BE2C (cell line): ENCODE data around the gene LDLRAD1.
"Not testable (repeated sequence)": the region's sequence is repeated elsewhere in the genome, so short reads cannot be mapped to it uniquely, and the experiment has no call there.

ENCODE experiments used
- DNase-seq: peaks from one replicate; pipeline ENCODE4 v3.0.0-alpha.2; 2020
- H3K27me3 ChIP-seq: fragments of 250-450 bp; sonication (Bioruptor Pico); 2 replicates; pipeline ENCODE4 v1.5.1; 2020; ENCODE audit warnings: mild to moderate bottlenecking
- H3K36me3 ChIP-seq: fragments of 250-450 bp; sonication (Bioruptor Pico); 2 replicates; pipeline ENCODE4 v1.5.1; 2020; ENCODE audit warnings: mild to moderate bottlenecking
- H3K4me1 ChIP-seq: fragments of 250-450 bp; sonication (Bioruptor Pico); 2 replicates; pipeline ENCODE4 v1.5.1; 2020
- H3K4me3 ChIP-seq: 2 replicates; pipeline ENCODE4 v1.5.1; 2011; ENCODE audit warnings: low read depth, low read length
- H3K9me3 ChIP-seq: fragments of 250-450 bp; sonication (Bioruptor Pico); 2 replicates; pipeline ENCODE4 v1.5.1; 2020
- CTCF ChIP-seq: IDR thresholded peaks from 2 replicates; pipeline ENCODE4 v1.5.1; 2012; ENCODE audit warnings: mild to moderate bottlenecking, low read depth, low read length

Gene LDLRAD1

GRCh38 chr1:54004481-54005049, 13.4 kb downstream of the LDLRAD1 start:
- no peaks in the 10 kb centered on the region for H3K9me3 ChIP-seq
- H3K27me3 ChIP-seq, result no peaks in the 10 kb centered on the region
- no peaks in the 10 kb centered on the region for H3K4me1 ChIP-seq
- H3K36me3 ChIP-seq, result no peaks in the 10 kb centered on the region
- no peak for DNase-seq
- no peak overlapping the region for H3K4me3 ChIP-seq
- TF ChIP-seq CTCF, result no peak

- H3K4me3 ChIP-seq, DNase-seq, H3K4me1 ChIP-seq, H3K27me3 ChIP-seq, H3K9me3 ChIP-seq, H3K36me3 ChIP-seq: not testable (repeated sequence)
These were observed 14.1 kb downstream of the LDLRAD1 start for GRCh38 chr1:54003750-54004480.

GRCh38 chr1:54003249-54003646, 14.7 kb downstream of the LDLRAD1 start:
- no peak overlapping the region for H3K4me3 ChIP-seq
- no peaks in the 10 kb centered on the region for H3K9me3 ChIP-seq
- DNase-seq, result no peak
- no peaks in the 10 kb centered on the region for H3K27me3 ChIP-seq
- H3K4me1 ChIP-seq, result no peaks in the 10 kb centered on the region
- no peak for TF ChIP-seq CTCF
- no peaks in the 10 kb centered on the region for H3K36me3 ChIP-seq

- no peaks in the 10 kb centered on the region for H3K4me1 ChIP-seq
- no peak for TF ChIP-seq CTCF
- H3K4me3 ChIP-seq, result no peak overlapping the region
- no peaks in the 10 kb centered on the region for H3K36me3 ChIP-seq
- H3K27me3 ChIP-seq, result no peaks in the 10 kb centered on the region
- no peaks in the 10 kb centered on the region for H3K9me3 ChIP-seq
- no peak for DNase-seq
These were observed 15.3 kb downstream of the LDLRAD1 start for GRCh38 chr1:54002544-54003248.

- H3K36me3 ChIP-seq, result no peaks in the 10 kb centered on the region
- H3K4me1 ChIP-seq, result no peaks in the 10 kb centered on the region
- DNase-seq, result no peak
- H3K9me3 ChIP-seq, result no peaks in the 10 kb centered on the region
- no peaks in the 10 kb centered on the region for H3K27me3 ChIP-seq
- H3K4me3 ChIP-seq, result no peak overlapping the region
- TF ChIP-seq CTCF, result no peak
These were observed 16.4 kb downstream of the LDLRAD1 start for GRCh38 chr1:54001591-54001990.

GRCh38 chr1:53999920-54000319, 18.1 kb downstream of the LDLRAD1 start:
- Histone ChIP-seq H3K27me3 (no peaks in the 10 kb centered on the region), H3K9me3 (no peaks in the 10 kb centered on the region), H3K36me3 (no peaks in the 10 kb centered on the region), H3K4me1 (no peaks in the 10 kb centered on the region), H3K4me3 (no peak overlapping the region)
- no peak for TF ChIP-seq CTCF
- DNase-seq, result no peak
